ENCODE data around the gene PON1.

- TF ChIP-seq EZH2 (IDR thresholded peaks at IDR 0.05; ENCODE audit: low read length): no peak
- TF ChIP-seq CTCF (optimal IDR thresholded peaks at IDR 0.05 in 1 of 3, IDR thresholded peaks at IDR 0.05 in 1 of 3, conservative IDR thresholded peaks at IDR 0.05 in 1 of 3; ENCODE audit: extremely low read depth in 1 of 3, insufficient read depth in 2 of 3, low read length in 3 of 3): no peak
Measured at GRCh38 chr7:95251966-95252365, 72.4 kb downstream of the PON1 start.

Measured in keratinocyte (primary cell).